HEK293 (cell line): ENCODE data around the gene ELOVL5.

Experiments
- CTCF ChIA-PET: fragments of 350-600 bp; formaldehyde crosslinking; extraction: SDS; loops from one replicate; lab custom pipeline; 2021; ENCODE audit warnings: antibody characterized with exemption; lab: Yijun Ruan, JAX
- POLR2A ChIA-PET: fragments of 300-600 bp; formaldehyde crosslinking; extraction: SDS; loops from one replicate; lab custom pipeline; 2020; ENCODE audit warnings: antibody characterized with exemption, inconsistent platforms; lab: Yijun Ruan, JAX
- H3K27ac ChIP-seq: fragments of 200-500 bp; sonication (Bioruptor generic); 2 replicates; pipeline ENCODE4 v1.5.1; 2014; ENCODE audit warnings: low read depth, low read length, control low read depth, inconsistent platforms; ENCODE audit errors: extremely low read depth
- H3K36me3 ChIP-seq, 2 experiments: fragments of 200-500 bp in 1 of 2; sonication (Bioruptor generic) in 1 of 2; 1 replicate in 1 of 2; 2 replicates in 1 of 2; pipeline ENCODE4 v1.5.1; 2014 to 2017; ENCODE audit warnings: inconsistent platforms in 2 of 2, low read length in 2 of 2; ENCODE audit not compliant: control insufficient read depth in 2 of 2, insufficient read depth in 1 of 2
- H3K4me1 ChIP-seq: fragments of 200-500 bp; sonication (Bioruptor generic); 2 replicates; pipeline ENCODE4 v1.5.1; 2014; ENCODE audit warnings: mild to moderate bottlenecking, low read length, inconsistent platforms; ENCODE audit not compliant: control insufficient read depth, insufficient read depth
- H3K4me3 ChIP-seq: 2 replicates; pipeline ENCODE4 v1.5.1; 2011; ENCODE audit warnings: low read depth, mild to moderate bottlenecking, control low read depth, low read length, moderate library complexity
- H3K9me3 ChIP-seq: fragments of 200-500 bp; sonication (Bioruptor generic); 2 replicates; pipeline ENCODE4 v1.5.1; 2014; ENCODE audit warnings: low read depth, low read length, inconsistent platforms; ENCODE audit not compliant: control insufficient read depth, insufficient read depth
- EGR2 ChIP-seq: fragments of 450-650 bp; formaldehyde crosslinking; IDR thresholded peaks from 2 replicates; pipeline ENCODE4 v1.5.1; 2016; ENCODE audit warnings: low read depth, missing biosample characterization, missing genetic modification characterization
- GLIS1 ChIP-seq: fragments of 450-650 bp; formaldehyde crosslinking; IDR thresholded peaks from 2 replicates; pipeline ENCODE4 v1.5.1; 2016; ENCODE audit warnings: missing biosample characterization, missing genetic modification characterization
- HIC1 ChIP-seq: fragments of 450-650 bp; formaldehyde crosslinking; IDR thresholded peaks from 2 replicates; pipeline ENCODE4 v1.5.1; 2016; ENCODE audit warnings: missing biosample characterization, missing genetic modification characterization
- KLF8 ChIP-seq: fragments of 450-650 bp; formaldehyde crosslinking; IDR thresholded peaks from 2 replicates; pipeline ENCODE4 v1.5.1; 2016; ENCODE audit warnings: missing biosample characterization, missing genetic modification characterization
- SCRT2 ChIP-seq: fragments of 450-650 bp; formaldehyde crosslinking; IDR thresholded peaks from 2 replicates; pipeline ENCODE4 v1.5.1; 2016; ENCODE audit warnings: missing biosample characterization, missing genetic modification characterization
- TRIM28 ChIP-seq: IDR thresholded peaks from 2 replicates; pipeline ENCODE4 v1.6.1; 2011; ENCODE audit warnings: low read length, control low read depth, borderline replicate concordance
- ZBTB1 ChIP-seq: fragments of 450-650 bp; formaldehyde crosslinking; IDR thresholded peaks from 2 replicates; pipeline ENCODE4 v1.5.1; 2016; ENCODE audit warnings: missing biosample characterization, missing genetic modification characterization
- ZBTB17 ChIP-seq: fragments of 450-650 bp; formaldehyde crosslinking; IDR thresholded peaks from 2 replicates; pipeline ENCODE4 v1.5.1; 2016; ENCODE audit warnings: missing biosample characterization, missing genetic modification characterization
- ZBTB20 ChIP-seq: fragments of 450-650 bp; formaldehyde crosslinking; IDR thresholded peaks from 2 replicates; pipeline ENCODE4 v1.5.1; 2016; ENCODE audit warnings: missing biosample characterization, missing genetic modification characterization
- ZBTB49 ChIP-seq: fragments of 450-650 bp; formaldehyde crosslinking; IDR thresholded peaks from 2 replicates; pipeline ENCODE4 v1.5.1; 2016; ENCODE audit warnings: missing biosample characterization, missing genetic modification characterization, low read depth
- ZFHX2 ChIP-seq: fragments of 450-650 bp; formaldehyde crosslinking; conservative IDR thresholded peaks from 2 replicates; pipeline ENCODE4 v1.5.1; 2016; ENCODE audit warnings: missing biosample characterization, missing genetic modification characterization
- ZNF112 ChIP-seq: fragments of 450-650 bp; formaldehyde crosslinking; IDR thresholded peaks from 2 replicates; pipeline ENCODE4 v1.5.0; 2017; ENCODE audit warnings: missing biosample characterization, missing genetic modification characterization
- ZNF155 ChIP-seq: fragments of 450-650 bp; formaldehyde crosslinking; IDR thresholded peaks from 2 replicates; pipeline ENCODE4 v1.5.1; 2016; ENCODE audit warnings: missing biosample characterization, missing genetic modification characterization
- ZNF223 ChIP-seq: fragments of 450-650 bp; formaldehyde crosslinking; IDR thresholded peaks from 2 replicates; pipeline ENCODE4 v1.5.1; 2016; ENCODE audit warnings: missing biosample characterization, missing genetic modification characterization
- ZNF26 ChIP-seq: fragments of 450-650 bp; formaldehyde crosslinking; IDR thresholded peaks from 2 replicates; pipeline ENCODE4 v1.5.1; 2016; ENCODE audit warnings: missing biosample characterization, missing genetic modification characterization
- ZNF433 ChIP-seq: fragments of 450-650 bp; formaldehyde crosslinking; IDR thresholded peaks from 2 replicates; pipeline ENCODE4 v1.5.1; 2016; ENCODE audit warnings: missing biosample characterization, missing genetic modification characterization, low read depth
- ZNF530 ChIP-seq: fragments of 450-650 bp; formaldehyde crosslinking; IDR thresholded peaks from 2 replicates; pipeline ENCODE4 v1.5.1; 2016; ENCODE audit warnings: low read depth, missing biosample characterization, missing genetic modification characterization
- ZNF692 ChIP-seq: fragments of 450-650 bp; formaldehyde crosslinking; IDR thresholded peaks from 2 replicates; pipeline ENCODE4 v1.5.1; 2016; ENCODE audit warnings: missing biosample characterization, missing genetic modification characterization
- ZNF777 ChIP-seq: fragments of 450-650 bp; formaldehyde crosslinking; IDR thresholded peaks from 2 replicates; pipeline ENCODE4 v1.5.1; 2017; ENCODE audit warnings: missing biosample characterization, missing genetic modification characterization, borderline replicate concordance
- ZNF837 ChIP-seq: fragments of 450-650 bp; formaldehyde crosslinking; IDR thresholded peaks from 2 replicates; pipeline ENCODE4 v1.5.1; 2016; ENCODE audit warnings: missing biosample characterization, missing genetic modification characterization

ELOVL5 gene

GRCh38 chr6:53293691-53294090 is 55.1 kb downstream of the ELOVL5 start:
- Histone ChIP-seq H3K36me3 (peaks cover 10 to 21% of the 10 kb centered on the region in 2 experiments; a peak in 2 of 3 replicates), H3K4me3 (no peak overlapping the region), H3K4me1 (no peaks in the 10 kb centered on the region; the same call in 1 of the 2 replicates), H3K27ac (no peak overlapping the region), H3K9me3 (no peaks in the 10 kb centered on the region)
- POLR2A ChIA-PET = no interaction called here
- CTCF ChIA-PET = interaction anchor here (0.9 to 2.7 kb wide), 12 partner anchors 9 to 143 kb away, joined by 3 to 21 read pairs (median 6); no protein-coding TSS in a partner anchor
- TF ChIP-seq ZNF223 (tag by site-specific recombination) = no peak

- CTCF ChIA-PET = interaction anchor here (0.6 to 1.3 kb wide), 5 partner anchors 55 to 146 kb away, joined by 3 to 5 read pairs (median 4); no protein-coding TSS in a partner anchor
- Histone ChIP-seq H3K36me3 (peaks cover 14 to 33% of the 10 kb centered on the region in 2 experiments; a peak in 2 of 3 replicates), H3K9me3 (no peaks in the 10 kb centered on the region), H3K4me1 (no peaks in the 10 kb centered on the region), H3K4me3 (no peak overlapping the region), H3K27ac (no peak overlapping the region)
- POLR2A ChIA-PET = no interaction called here
- TF ChIP-seq EGR2 (tag by site-specific recombination) (0 out of 2 replicates have a peak, but pooled peaks have one; percentile 12), ZFHX2 (tag by site-specific recombination) (peak; percentile 33; the same call in 1 of the 2 replicates), ZNF692 (tag by site-specific recombination) (no peak)
Measured at GRCh38 chr6:53290537-53291510, 57.9 kb downstream of the ELOVL5 start.

GRCh38 chr6:53287336-53288225 is 61.2 kb downstream of the ELOVL5 start:
- Histone ChIP-seq H3K4me3 (no peak overlapping the region), H3K9me3 (no peaks in the 10 kb centered on the region), H3K36me3 (peaks cover 14 to 29% of the 10 kb centered on the region in 2 experiments; a peak in 2 of 3 replicates), H3K4me1 (no peaks in the 10 kb centered on the region), H3K27ac (no peak overlapping the region)
- ChIA-PET POLR2A (no interaction called here), CTCF (interaction anchor here (0.6 to 1.0 kb wide), 4 partner anchors 107 to 535 kb away, joined by 3 read pairs; no protein-coding TSS in a partner anchor)
- TF ChIP-seq ZNF112 (no peak), ZBTB20 (tag by site-specific recombination) (no peak), ZBTB1 (tag by site-specific recombination) (no peak), GLIS1 (tag by site-specific recombination) (no peak), ZNF777 (tag by site-specific recombination) (no peak), KLF8 (no peak), ZNF155 (tag by site-specific recombination) (no peak), ZNF433 (no peak), ZBTB17 (0 out of 2 replicates have a peak, but pooled peaks have one; percentile 29), TRIM28 (no peak), ZBTB49 (tag by site-specific recombination) (no peak), SCRT2 (tag by site-specific recombination) (peak; percentile 56), HIC1 (tag by site-specific recombination) (no peak), ZNF26 (no peak), ZNF837 (no peak), ZNF530 (no peak)
